ENCODE data around the gene HEATR9. TPM values are rescaled to one million over a fixed set of nuclear protein-coding genes. Genes with fewer than 3 reads are reported as not detected.

HEATR9 gene
- total and polyA plus RNA-seq, 8 donors = 0.17 to 0.37 (median 0.20) TPM; not detected in 3

GRCh38 chr17:35847633-35848373 lies 20.9 kb downstream of the HEATR9 start:
- Histone ChIP-seq H3K27me3 (no peaks in the 10 kb centered on the region), H3K36me3 (peaks cover 0 to 85% of the 10 kb centered on the region in 2 donors), H3K9me3 (no peaks in the 10 kb centered on the region), H3K4me1 (no peaks in the 10 kb centered on the region), H3K4me3 (no peak overlapping the region), H3K27ac (no peak overlapping the region)
- intact Hi-C loops (cut with DNase I) = no loop called here
- DNase-seq (no peak), ATAC-seq (peak; percentile 72)
- TF ChIP-seq CTCF (IDR thresholded peaks at IDR 0.05) = no peak

GRCh38 chr17:35847006-35847405 lies 21.7 kb downstream of the HEATR9 start:
- TF ChIP-seq CTCF (IDR thresholded peaks at IDR 0.05) = no peak
- H3K27me3 ChIP-seq = no peaks in the 10 kb centered on the region
- no peak for ATAC-seq
- no peak overlapping the region for H3K4me3 ChIP-seq
- H3K9me3 ChIP-seq = no peaks in the 10 kb centered on the region
- H3K27ac ChIP-seq = no peak overlapping the region
- intact Hi-C loops (cut with DNase I) = no loop called here
- no peaks in the 10 kb centered on the region for H3K4me1 ChIP-seq
- H3K36me3 ChIP-seq = peaks cover 0 to 89% of the 10 kb centered on the region in 2 donors
- no peak for DNase-seq

GRCh38 chr17:35846055-35846809 lies 22.5 kb downstream of the HEATR9 start:
- intact Hi-C loops (cut with DNase I) = no loop called here
- Histone ChIP-seq H3K4me3 (no peak overlapping the region), H3K27me3 (no peaks in the 10 kb centered on the region), H3K27ac (no peak overlapping the region), H3K9me3 (no peaks in the 10 kb centered on the region), H3K4me1 (no peaks in the 10 kb centered on the region), H3K36me3 (peaks cover 0 to 97% of the 10 kb centered on the region in 2 donors)
- peak; percentile 66 for ATAC-seq
- TF ChIP-seq CTCF (IDR thresholded peaks at IDR 0.05) = no peak
- no peak for DNase-seq

GRCh38 chr17:35844547-35844946 lies 24.1 kb downstream of the HEATR9 start:
- Histone ChIP-seq H3K4me3 (no peak overlapping the region), H3K27ac (no peak overlapping the region), H3K9me3 (no peaks in the 10 kb centered on the region), H3K27me3 (no peaks in the 10 kb centered on the region), H3K36me3 (peaks cover 0 to 99% of the 10 kb centered on the region in 2 donors), H3K4me1 (no peaks in the 10 kb centered on the region)
- DNase-seq = no peak
- intact Hi-C loops (cut with DNase I) = no loop called here
- TF ChIP-seq CTCF (IDR thresholded peaks at IDR 0.05) = no peak
- ATAC-seq = no peak

- H3K36me3 ChIP-seq = peaks cover 0 to 99% of the 10 kb centered on the region in 2 donors
- ATAC-seq (no peak), DNase-seq (no peak)
- intact Hi-C loops (cut with DNase I) = no loop called here
- no peaks in the 10 kb centered on the region for H3K4me1 ChIP-seq
- TF ChIP-seq CTCF (IDR thresholded peaks at IDR 0.05) = no peak
- H3K27me3 ChIP-seq = no peaks in the 10 kb centered on the region
- H3K27ac ChIP-seq = no peak overlapping the region
- no peak overlapping the region for H3K4me3 ChIP-seq
- no peaks in the 10 kb centered on the region for H3K9me3 ChIP-seq
Observed at GRCh38 chr17:35843698-35844097, 25.0 kb downstream of the HEATR9 start.
